ENCODE data around the gene PRIMPOL.
"Not testable (repeated sequence)": the region's sequence is repeated elsewhere in the genome, so short reads cannot be mapped to it uniquely, and the experiment has no call there.

Gene PRIMPOL

DNA sequence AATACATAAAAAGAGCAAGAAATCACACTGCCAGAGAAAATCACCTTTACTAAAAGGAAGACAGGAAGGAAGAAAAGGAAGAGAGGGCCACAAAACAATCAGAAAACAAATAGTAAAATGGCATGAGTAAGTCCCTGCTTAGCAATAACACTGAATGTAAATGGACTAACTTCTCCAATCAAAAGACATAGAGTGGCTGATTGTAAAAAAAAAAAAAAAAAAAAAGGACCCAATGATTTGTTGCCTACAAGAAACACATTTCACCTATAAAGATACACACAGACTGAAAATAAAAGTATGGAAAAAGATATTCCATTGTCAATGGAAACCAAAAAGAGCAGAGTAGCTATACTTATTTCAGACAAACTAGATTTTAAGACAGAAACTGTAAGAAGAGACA lies 71.7 kb downstream of the PRIMPOL start:
- Histone ChIP-seq H3K4me3 (ENCODE audit: low read length) (no peak overlapping the region), H3K4me1 (ENCODE audit: insufficient read depth, low read length) (no peaks in the 10 kb centered on the region), H3K27me3 (ENCODE audit: insufficient read depth, low read length) (no peaks in the 10 kb centered on the region), H3K27ac (ENCODE audit: low read depth, low read length) (no peak overlapping the region), H3K9ac (ENCODE audit: low read depth, low read length) (no peak overlapping the region), H3K9me3 (ENCODE audit: insufficient read depth, low read depth, low read length) (no peaks in the 10 kb centered on the region), H3K36me3 (ENCODE audit: insufficient read depth, low read length) (peaks cover 99% of the 10 kb centered on the region)

DNA sequence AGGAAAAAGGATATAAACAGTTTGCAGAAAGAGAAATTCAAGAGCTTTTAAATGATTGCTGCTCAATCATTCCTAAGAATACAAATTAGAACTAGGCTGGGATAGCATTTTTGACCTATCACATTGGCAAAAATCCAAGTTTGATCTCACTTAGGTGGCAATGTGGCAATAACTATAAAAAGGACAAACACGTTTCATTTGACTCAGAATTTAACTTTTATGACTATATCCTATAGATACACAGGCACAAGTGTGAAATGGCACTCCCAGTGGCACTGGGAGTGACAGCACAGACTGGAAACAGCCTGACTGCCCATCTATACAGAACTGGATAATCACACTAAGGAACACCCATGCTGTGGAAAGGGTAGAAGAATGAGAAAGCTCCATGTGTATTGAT lies 73.3 kb downstream of the PRIMPOL start:
- Histone ChIP-seq H3K4me3 (ENCODE audit: low read length) (no peak overlapping the region), H3K36me3 (ENCODE audit: insufficient read depth, low read length) (peaks cover 97% of the 10 kb centered on the region), H3K9me3 (ENCODE audit: insufficient read depth, low read depth, low read length) (no peaks in the 10 kb centered on the region), H3K27ac (ENCODE audit: low read depth, low read length) (no peak overlapping the region), H3K4me1 (ENCODE audit: insufficient read depth, low read length) (no peaks in the 10 kb centered on the region), H3K9ac (ENCODE audit: low read depth, low read length) (no peak overlapping the region), H3K27me3 (ENCODE audit: insufficient read depth, low read length) (no peaks in the 10 kb centered on the region)
- 91% methylated on average over 1 of the region's 1 CpG for WGBS

DNA sequence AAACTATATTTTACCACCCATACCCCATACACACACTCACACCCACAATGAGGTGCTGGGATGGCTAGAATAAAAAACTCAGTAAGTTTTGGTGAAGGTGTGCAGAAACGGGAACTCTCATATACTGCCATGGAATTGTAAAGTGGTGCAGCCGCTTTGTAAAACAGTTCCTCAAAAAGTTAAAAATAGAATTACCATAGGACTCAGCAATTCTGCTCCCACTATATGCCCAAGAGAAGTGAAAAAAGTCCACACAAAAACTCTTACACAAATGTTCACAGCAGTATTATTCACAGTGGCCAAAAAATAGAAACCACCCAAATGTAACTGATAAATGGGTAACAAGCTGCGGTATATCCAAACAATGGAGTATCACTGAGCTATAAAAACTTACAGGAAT lies 77.9 kb downstream of the PRIMPOL start:
- Histone ChIP-seq H3K9me3 (ENCODE audit: insufficient read depth, low read depth, low read length) (no peaks in the 10 kb centered on the region), H3K9ac (ENCODE audit: low read depth, low read length) (no peak overlapping the region), H3K4me1 (ENCODE audit: insufficient read depth, low read length) (peaks cover 17% of the 10 kb centered on the region; the same call in 1 of the 2 replicates), H3K27me3 (ENCODE audit: insufficient read depth, low read length) (no peaks in the 10 kb centered on the region), H3K36me3 (ENCODE audit: insufficient read depth, low read length) (peaks cover 89% of the 10 kb centered on the region), H3K4me3 (ENCODE audit: low read length) (no peak overlapping the region), H3K27ac (ENCODE audit: low read depth, low read length) (no peak overlapping the region)
- whole genome bisulfite sequencing = 100% methylated on average over 3 of the region's 3 CpGs

DNA sequence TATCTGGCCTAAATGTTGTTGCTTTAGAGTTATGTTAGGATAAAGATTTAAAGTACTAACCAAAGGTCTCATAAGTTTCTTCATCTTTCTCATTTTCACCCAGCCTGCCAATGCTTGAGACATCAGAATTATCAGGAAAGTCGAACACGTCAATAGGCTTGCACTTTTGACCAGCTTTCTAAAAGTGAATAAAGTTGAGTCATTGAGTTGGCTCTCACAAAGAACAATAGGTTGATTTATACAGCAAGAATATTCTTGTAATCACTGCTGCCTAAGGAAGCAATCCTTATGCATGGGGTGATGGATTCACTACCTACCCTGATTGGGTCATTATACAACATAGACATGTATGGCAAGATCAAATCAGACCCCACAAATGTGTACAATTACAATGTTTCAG lies 79.3 kb downstream of the PRIMPOL start:
- no peak overlapping the region for H3K27ac ChIP-seq (ENCODE audit: low read depth, low read length)

DNA sequence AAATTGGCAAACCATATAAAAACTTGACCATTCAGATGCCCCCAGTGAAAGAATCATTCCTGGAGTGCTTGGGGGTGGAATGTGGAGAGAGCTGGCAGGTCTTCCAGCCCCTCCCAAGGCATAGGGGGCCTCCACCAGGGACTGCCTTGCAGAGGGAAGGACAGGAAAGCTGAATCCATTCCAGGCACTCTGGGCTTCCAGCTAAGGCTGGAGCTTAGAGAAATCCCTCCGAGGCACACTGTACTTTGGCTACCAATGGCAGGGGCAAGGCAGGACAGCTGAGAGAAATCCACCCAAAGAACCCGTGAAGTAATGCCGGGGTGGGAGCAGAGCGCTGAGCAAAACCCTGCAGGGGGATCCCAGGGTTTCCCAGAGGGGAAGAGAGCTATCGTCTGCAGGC lies 80.4 kb downstream of the PRIMPOL start:
- Histone ChIP-seq H3K4me1 (ENCODE audit: insufficient read depth, low read length) (peaks cover 25% of the 10 kb centered on the region; the same call in 1 of the 2 replicates), H3K27ac (ENCODE audit: low read depth, low read length) (no peak overlapping the region), H3K9me3 (ENCODE audit: insufficient read depth, low read depth, low read length) (no peaks in the 10 kb centered on the region), H3K27me3 (ENCODE audit: insufficient read depth, low read length) (no peaks in the 10 kb centered on the region), H3K4me3 (ENCODE audit: low read length) (no peak overlapping the region), H3K36me3 (ENCODE audit: insufficient read depth, low read length) (peaks cover 65% of the 10 kb centered on the region), H3K9ac (ENCODE audit: low read depth, low read length) (no peak overlapping the region)
- WGBS = 91% methylated on average over 5 of the region's 5 CpGs

More for the DNA sequence above, 79.3 kb downstream of the PRIMPOL start:
- no peaks in the 10 kb centered on the region for H3K27me3 ChIP-seq (ENCODE audit: insufficient read depth, low read length)
- peaks cover 19% of the 10 kb centered on the region; the same call in 1 of the 2 replicates for H3K4me1 ChIP-seq (ENCODE audit: insufficient read depth, low read length)
- H3K4me3 ChIP-seq (ENCODE audit: low read length) = no peak overlapping the region
- H3K36me3 ChIP-seq (ENCODE audit: insufficient read depth, low read length) = peaks cover 76% of the 10 kb centered on the region
- H3K9ac ChIP-seq (ENCODE audit: low read depth, low read length) = no peak overlapping the region
- H3K9me3 ChIP-seq (ENCODE audit: insufficient read depth, low read depth, low read length) = no peaks in the 10 kb centered on the region
- 100% methylated on average over 2 of the region's 2 CpGs for WGBS

DNA sequence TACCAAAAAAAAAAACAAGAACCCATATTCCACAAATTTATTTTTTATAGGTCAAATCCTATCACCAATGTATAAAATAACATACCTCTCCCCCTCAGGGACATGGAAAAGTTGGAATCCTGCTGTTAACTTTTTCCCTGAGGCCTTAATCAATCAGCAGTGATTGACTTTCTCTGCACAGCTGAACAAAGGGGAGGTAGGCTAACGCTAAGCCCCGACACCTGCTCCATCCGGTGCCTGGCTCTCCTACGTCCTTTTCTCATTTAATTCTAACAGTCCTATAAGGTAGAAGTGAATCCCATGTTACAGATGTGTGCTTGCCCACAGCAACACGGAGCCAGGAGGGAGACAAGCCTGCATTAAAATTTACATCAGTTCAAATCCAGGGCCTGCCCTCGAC lies 81.5 kb downstream of the PRIMPOL start:
- WGBS = 57% methylated on average over 6 of the region's 6 CpGs
- Histone ChIP-seq H3K27me3 (ENCODE audit: insufficient read depth, low read length) (no peaks in the 10 kb centered on the region), H3K27ac (ENCODE audit: low read depth, low read length) (no peak overlapping the region), H3K4me3 (ENCODE audit: low read length) (no peak overlapping the region), H3K4me1 (ENCODE audit: insufficient read depth, low read length) (peaks cover 29% of the 10 kb centered on the region; the same call in 1 of the 2 replicates), H3K36me3 (ENCODE audit: insufficient read depth, low read length) (peaks cover 54% of the 10 kb centered on the region), H3K9me3 (ENCODE audit: insufficient read depth, low read depth, low read length) (no peaks in the 10 kb centered on the region), H3K9ac (ENCODE audit: low read depth, low read length) (peak overlapping the region; percentile 6; the same call in 1 of the 2 replicates)

DNA sequence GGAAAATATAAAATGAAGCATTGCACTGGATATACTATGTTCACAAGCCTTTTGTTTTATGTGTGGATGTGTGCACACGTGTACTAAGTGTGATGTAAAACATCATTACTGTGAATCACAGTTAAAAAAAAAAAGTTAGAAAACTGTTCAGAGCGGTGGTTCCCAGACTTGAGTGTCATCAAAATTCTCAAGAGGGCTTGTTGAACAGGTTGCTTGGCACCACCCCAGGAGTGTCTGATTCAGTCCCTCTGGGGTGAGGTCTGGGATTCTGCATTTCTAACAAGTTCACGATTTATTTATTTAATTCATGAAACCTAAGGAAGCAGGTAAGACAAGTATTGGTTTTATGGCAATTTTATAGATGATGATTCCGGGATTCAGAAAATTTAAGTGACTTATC lies 82.6 kb downstream of the PRIMPOL start:
- H3K27me3 ChIP-seq (ENCODE audit: insufficient read depth, low read length) = no peaks in the 10 kb centered on the region
- peaks cover 29% of the 10 kb centered on the region; the same call in 1 of the 2 replicates for H3K4me1 ChIP-seq (ENCODE audit: insufficient read depth, low read length)
- H3K27ac ChIP-seq (ENCODE audit: low read depth, low read length) = no peak overlapping the region
- peak overlapping the region; percentile 98 for H3K9ac ChIP-seq (ENCODE audit: low read depth, low read length)
- H3K4me3 ChIP-seq (ENCODE audit: low read length) = peak overlapping the region; percentile 96
- H3K9me3 ChIP-seq (ENCODE audit: insufficient read depth, low read depth, low read length) = no peaks in the 10 kb centered on the region
- 85% methylated on average over 3 of the region's 4 CpGs for WGBS
- H3K36me3 ChIP-seq (ENCODE audit: insufficient read depth, low read length) = peaks cover 44% of the 10 kb centered on the region

DNA sequence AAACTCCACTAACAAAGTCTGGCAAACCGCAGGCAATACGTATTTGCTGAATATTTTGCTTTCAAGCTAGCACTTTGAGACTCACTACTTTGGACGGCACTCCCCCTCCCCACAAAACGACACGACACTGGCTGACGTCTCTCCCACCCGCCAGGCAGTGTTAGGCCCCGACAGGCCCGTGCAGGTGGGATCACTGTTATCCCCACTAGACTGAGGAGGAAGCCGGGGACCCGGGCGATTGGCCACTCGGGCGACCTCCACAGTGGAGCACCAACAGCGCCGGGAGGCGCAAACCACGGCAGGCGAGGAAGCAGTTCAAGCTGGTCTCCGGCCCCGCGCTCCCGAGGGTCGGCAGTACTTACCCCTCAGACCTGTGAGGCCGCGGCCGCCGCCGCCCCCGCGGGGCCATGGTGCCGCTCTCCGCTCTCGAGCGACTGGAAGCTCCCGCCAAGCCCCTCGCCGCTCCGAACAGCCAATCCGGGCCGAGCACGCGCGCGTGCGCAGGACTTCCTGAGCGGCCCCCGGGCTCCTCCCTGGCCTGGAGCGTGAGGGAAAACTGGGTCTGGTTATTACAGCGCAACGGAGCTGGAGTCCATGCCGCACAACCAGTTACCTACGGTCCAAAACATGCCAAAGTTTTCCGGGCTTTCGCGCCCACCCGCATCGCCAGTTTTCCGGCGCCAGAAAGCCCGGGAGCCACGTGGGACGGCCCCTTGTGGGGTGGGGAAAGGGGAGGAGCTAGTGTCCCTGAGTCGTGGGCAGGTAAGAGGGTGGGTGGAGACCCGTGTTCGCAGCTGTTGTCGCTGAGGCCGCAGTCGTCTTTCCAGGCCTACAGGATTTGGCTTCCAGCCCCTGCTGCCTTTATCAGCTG lies 84.4 kb downstream of the PRIMPOL start, which contains the start of gene CENPU:
TSS of gene CENPU (minus strand) at position 443 of the 871 bp plus-strand sequence. CDS start at position 409, 34 bp downstream.
- WGBS = under 1% methylated on average over 69 of the region's 69 CpGs
- Histone ChIP-seq H3K4me1 (ENCODE audit: insufficient read depth, low read length) (peaks cover 29% of the 10 kb centered on the region; the same call in 1 of the 2 replicates), H3K4me3 (ENCODE audit: low read length) (peak within 1 kb of the TSS; percentile 96), H3K9me3 (ENCODE audit: insufficient read depth, low read depth, low read length) (no peaks in the 10 kb centered on the region), H3K27ac (ENCODE audit: low read depth, low read length) (peak within 1 kb of the TSS; percentile 92), H3K36me3 (ENCODE audit: insufficient read depth, low read length) (peaks cover 27% of the 10 kb centered on the region), H3K27me3 (ENCODE audit: insufficient read depth, low read length) (no peaks in the 10 kb centered on the region), H3K9ac (ENCODE audit: low read depth, low read length) (peak within 1 kb of the TSS; percentile 98)

DNA sequence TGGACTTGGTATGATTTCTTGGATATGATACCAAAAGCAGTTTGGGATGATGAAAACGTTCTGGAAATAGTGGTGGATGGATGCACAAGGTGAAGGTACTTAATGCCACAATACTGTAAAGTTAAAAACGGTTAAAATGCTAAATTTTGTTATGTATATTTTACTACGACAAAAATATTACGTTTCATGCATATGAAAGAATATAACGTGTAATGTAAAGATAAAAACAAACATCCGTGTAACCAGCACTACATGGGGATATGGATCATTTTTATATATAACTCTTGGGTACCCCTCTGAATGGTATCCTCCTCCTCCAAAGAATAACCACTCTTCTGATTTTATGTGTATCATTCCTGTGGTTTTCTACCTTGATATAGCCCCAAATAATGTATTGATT lies 85.2 kb downstream of the PRIMPOL start:
- 70% methylated on average over 2 of the region's 6 CpGs for WGBS
- Histone ChIP-seq H3K9me3 (ENCODE audit: insufficient read depth, low read depth, low read length) (no peaks in the 10 kb centered on the region; the same call in 1 of the 2 replicates), H3K27me3 (ENCODE audit: insufficient read depth, low read length) (no peaks in the 10 kb centered on the region), H3K27ac (ENCODE audit: low read depth, low read length) (no peak overlapping the region), H3K4me1 (ENCODE audit: insufficient read depth, low read length) (peaks cover 29% of the 10 kb centered on the region; the same call in 1 of the 2 replicates), H3K9ac (ENCODE audit: low read depth, low read length) (peak overlapping the region; percentile 17; the same call in 1 of the 2 replicates), H3K4me3 (ENCODE audit: low read length) (peak overlapping the region; percentile 96), H3K36me3 (ENCODE audit: insufficient read depth, low read length) (peaks cover 18% of the 10 kb centered on the region)

DNA sequence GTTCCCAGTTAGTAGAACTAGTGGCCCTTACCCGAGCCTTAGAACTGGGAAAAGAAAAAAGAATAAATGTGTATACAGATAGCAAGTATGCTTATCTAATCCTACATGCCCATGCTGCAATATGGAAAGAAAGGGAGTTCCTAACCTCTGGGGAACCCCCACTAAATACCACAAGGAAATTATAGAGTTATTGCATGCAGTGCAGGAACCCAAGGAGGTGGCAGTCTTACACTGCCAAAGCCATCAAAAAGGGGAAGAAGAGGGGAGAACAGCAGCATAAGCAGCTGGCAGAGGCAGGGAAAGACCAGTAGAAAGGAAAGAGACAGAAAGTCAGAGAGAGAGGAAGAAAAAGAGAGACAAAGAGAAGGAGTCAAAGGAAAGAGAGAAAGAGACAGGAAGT lies 90.0 kb downstream of the PRIMPOL start:
- no CpG with 5 or more reads among the region's 1 CpG for WGBS
- H3K4me1 ChIP-seq (ENCODE audit: insufficient read depth, low read length); H3K27ac ChIP-seq (ENCODE audit: low read depth, low read length): not testable (repeated sequence)

DNA sequence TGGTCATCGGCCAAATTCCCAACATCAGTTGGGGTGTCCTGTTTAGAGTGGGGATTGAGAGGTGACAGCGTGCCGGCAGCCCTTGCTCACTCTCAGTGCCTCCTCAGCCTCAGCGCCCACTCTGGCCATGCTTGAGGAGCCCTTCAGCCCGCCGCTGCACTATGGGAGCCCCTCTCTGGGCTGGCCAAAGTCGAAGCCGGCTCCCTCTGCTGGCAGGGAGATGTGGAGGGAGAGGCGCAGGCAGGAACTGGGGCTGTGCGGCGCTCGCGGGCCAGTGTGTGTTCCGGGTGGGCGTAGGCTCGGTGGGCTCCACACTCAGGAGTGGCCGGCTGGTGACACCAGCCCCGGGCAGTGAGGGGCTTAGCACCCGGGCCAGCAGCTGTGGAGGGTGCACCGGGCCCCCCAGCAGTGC lies 91.4 kb downstream of the PRIMPOL start:
- Histone ChIP-seq H3K27me3 (ENCODE audit: insufficient read depth, low read length) (no peaks in the 10 kb centered on the region), H3K9ac (ENCODE audit: low read depth, low read length) (no peak overlapping the region), H3K9me3 (ENCODE audit: insufficient read depth, low read depth, low read length) (peaks cover 4% of the 10 kb centered on the region; the same call in 1 of the 2 replicates), H3K27ac (ENCODE audit: low read depth, low read length) (no peak overlapping the region), H3K4me3 (ENCODE audit: low read length) (no peak overlapping the region), H3K4me1 (ENCODE audit: insufficient read depth, low read length) (peaks cover 2% of the 10 kb centered on the region), H3K36me3 (ENCODE audit: insufficient read depth, low read length) (no peaks in the 10 kb centered on the region)
- WGBS = 95% methylated on average over 20 of the region's 20 CpGs

More for the DNA sequence above, 90.0 kb downstream of the PRIMPOL start:
- H3K36me3 ChIP-seq (ENCODE audit: insufficient read depth, low read length); H3K9me3 ChIP-seq (ENCODE audit: insufficient read depth, low read depth, low read length); H3K9ac ChIP-seq (ENCODE audit: low read depth, low read length); H3K4me3 ChIP-seq (ENCODE audit: low read length); H3K27me3 ChIP-seq (ENCODE audit: insufficient read depth, low read length): not testable (repeated sequence)
